GM12878 (cell line): ENCODE measurements around the gene AKT1. TPM values are rescaled to one million over a fixed set of nuclear protein-coding genes. Genes with fewer than 3 reads are reported as not detected.

ENCODE experiments used
- ATAC-seq: fragments of 200-7000 bp; cut with Tn5 transposase; 3 replicates; pipeline ENCODE4 v1.9.1; 2020; ENCODE audit warnings: mild to moderate bottlenecking, moderate library complexity
- BruUV-seq: library from RNA; stranded (reverse); fragments of 400-500 nt; replicated peaks from 2 replicates; lab custom pipeline; 2021; lab: Mats Ljungman, UMichigan
- CTCF ChIA-PET: fragments of 300-600 bp; sonication (Branson Sonifier 250); formaldehyde crosslinking; extraction: SDS; loops from one replicate; lab custom pipeline; 2021; ENCODE audit warnings: inconsistent platforms; lab: Yijun Ruan, JAX
- POLR2A ChIA-PET: fragments of 350-600 bp; formaldehyde crosslinking; extraction: SDS; loops from one replicate; lab custom pipeline; 2021; ENCODE audit warnings: inconsistent platforms; lab: Charles Lee
- RAD21 ChIA-PET: fragments of 300-600 bp; sonication (Branson Sonifier 250); formaldehyde crosslinking; loops from one replicate; lab custom pipeline; 2023; ENCODE audit warnings: antibody characterized with exemption; ENCODE audit not compliant: unreplicated experiment; lab: Charles Lee
- SMC1A ChIA-PET: fragments of 300-600 bp; sonication (Branson Sonifier 250); formaldehyde crosslinking; loops from one replicate; lab custom pipeline; 2023; ENCODE audit not compliant: unreplicated experiment, uncharacterized antibody; lab: Charles Lee
- DNase-seq: peaks from one replicate; pipeline ENCODE4 v3.0.0-alpha.2; 2011; ENCODE audit warnings: low read depth, low spot score
- FAIRE-seq: peaks from 3 replicates; lab custom pipeline; 2011; peaks lifted over from hg19 to GRCh38; lab: Jason Lieb, UNC
- H2AFZ ChIP-seq: 2 replicates; pipeline ENCODE4 v1.6.0; 2011; ENCODE audit warnings: low read depth, low read length, control low read depth; ENCODE audit not compliant: control insufficient read depth
- H3K27ac ChIP-seq: 2 replicates; pipeline ENCODE4 v1.5.1; 2011; ENCODE audit warnings: control low read depth; ENCODE audit not compliant: control insufficient read depth, insufficient read depth
- H3K27me3 ChIP-seq, 2 experiments: replicated peaks in 1 of 2; 2 replicates each; pipeline versions ENCODE4 v1.6.0 to v1.6.1; 2011; ENCODE audit warnings: low read length in 1 of 2; ENCODE audit not compliant: control insufficient read depth in 2 of 2, insufficient read depth in 2 of 2
- H3K36me3 ChIP-seq, 2 experiments: 2 replicates each; pipeline ENCODE4 v1.5.1; 2011; ENCODE audit warnings: low read length in 1 of 2; ENCODE audit not compliant: control insufficient read depth in 2 of 2, insufficient read depth in 2 of 2
- H3K4me1 ChIP-seq: 2 replicates; pipeline ENCODE4 v1.6.1; 2011; ENCODE audit warnings: mild to moderate bottlenecking, low read length, moderate library complexity, mixed read lengths; ENCODE audit not compliant: control insufficient read depth, insufficient read depth
- H3K4me2 ChIP-seq: 2 replicates; pipeline ENCODE4 v1.6.0; 2011; ENCODE audit warnings: control low read depth; ENCODE audit not compliant: control insufficient read depth, insufficient read depth
- H3K4me3 ChIP-seq: fragments of 200-600 bp; sonication (generic); 2 replicates; pipeline ENCODE4 v1.5.1; 2016
- H3K79me2 ChIP-seq: 2 replicates; pipeline ENCODE4 v1.6.0; 2011; ENCODE audit warnings: low read length; ENCODE audit not compliant: control insufficient read depth, insufficient read depth
- H3K9ac ChIP-seq: 2 replicates; pipeline ENCODE4 v1.8.0; 2011; ENCODE audit warnings: low read length, control low read depth, mixed read lengths; ENCODE audit not compliant: control insufficient read depth, insufficient read depth
- H3K9me3 ChIP-seq: replicated peaks from 3 replicates; pipeline ENCODE4 v1.5.1; 2011; ENCODE audit warnings: mild to moderate bottlenecking, low read length; ENCODE audit not compliant: control insufficient read depth, insufficient read depth
- H4K20me1 ChIP-seq: 2 replicates; pipeline ENCODE4 v1.6.0; 2011; ENCODE audit not compliant: control insufficient read depth, insufficient read depth
- HSF1 ChIP-seq: fragments of 150-350 bp; IDR thresholded peaks from 2 replicates; pipeline ENCODE4 v1.6.1; 2014; ENCODE audit warnings: mild to moderate bottlenecking, low read depth, low read length
- WGBS: methylation state at CpG from one replicate; pipeline ENCODE4 v1.1.6; 2016; ENCODE audit warnings: low lambda C conversion rate; ENCODE audit not compliant: insufficient replicate concordance, insufficient coverage; ENCODE audit errors: missing lambda C conversion rate; 5-methylcytosine and 5-hydroxymethylcytosine counted together
- in situ Hi-C: fragments of 300-500 bp; cut with MboI; formaldehyde crosslinking; loops from 9 replicates; pipeline ENCODE4 v1.14.3; 2018; ENCODE audit warnings: mixed read lengths
- intact Hi-C: fragments of 100-400 bp; cut with micrococcal nuclease; formaldehyde crosslinking; loops from one replicate; pipeline ENCODE4 v1.14.2; 2022; ENCODE audit not compliant: unreplicated experiment
- polyA plus RNA-seq, 11 experiments: library from polyadenylated mRNA; depleted of rRNA in 4 of 11; unstranded in 6 of 11; stranded (reverse) in 5 of 11; fragments of >200 nt; fragmentation: Nextera tagmentation in 4 of 11; fragmentation: Illumina TruSeq in 1 of 11; extraction: Ambion mirVana in 4 of 11; extraction: Trizol in 1 of 11; gene quantifications; 1 replicate in 1 of 11; 2 replicates in 10 of 11; pipeline versions ENCODE4 v1.2.1 to v1.2.3, GENCODE V29; 2011 to 2016; ENCODE audit warnings: inconsistent platforms in 2 of 11, missing spikeins in 2 of 11, low read depth in 1 of 11
- total RNA-seq, 4 experiments: library from RNA; depleted of rRNA in 3 of 4; stranded (reverse); fragments of >200 nt in 3 of 4; fragmentation: Illumina TruSeq in 1 of 4; extraction: Trizol in 1 of 4; gene quantifications; 2 replicates each; pipeline versions ENCODE4 v1.2.1 to v1.2.3, GENCODE V29; 2013 to 2021
- TF ChIP-seq, protein P1 (sequence below), 3 experiments: IDR thresholded peaks in 2 of 3; conservative IDR thresholded peaks in 1 of 3; 2 replicates each; pipeline ENCODE4 v1.5.1; 2011; ENCODE audit warnings: low read depth in 3 of 3, low read length in 3 of 3, mild to moderate bottlenecking in 3 of 3, control low read depth in 2 of 3, moderate library complexity in 2 of 3, inconsistent platforms in 1 of 3, mixed read lengths in 1 of 3; ENCODE audit not compliant: control insufficient read depth in 2 of 3, insufficient read depth in 1 of 3; ENCODE audit errors: extremely low read depth in 1 of 3

The AKT1 gene
- total and polyA plus RNA-seq, 10 of the 15 experiments (the other 5 are each of a cell fraction or from before 2014, with no cell fraction given) = 0.63 to 110 (median 58.9) TPM

DNA sequence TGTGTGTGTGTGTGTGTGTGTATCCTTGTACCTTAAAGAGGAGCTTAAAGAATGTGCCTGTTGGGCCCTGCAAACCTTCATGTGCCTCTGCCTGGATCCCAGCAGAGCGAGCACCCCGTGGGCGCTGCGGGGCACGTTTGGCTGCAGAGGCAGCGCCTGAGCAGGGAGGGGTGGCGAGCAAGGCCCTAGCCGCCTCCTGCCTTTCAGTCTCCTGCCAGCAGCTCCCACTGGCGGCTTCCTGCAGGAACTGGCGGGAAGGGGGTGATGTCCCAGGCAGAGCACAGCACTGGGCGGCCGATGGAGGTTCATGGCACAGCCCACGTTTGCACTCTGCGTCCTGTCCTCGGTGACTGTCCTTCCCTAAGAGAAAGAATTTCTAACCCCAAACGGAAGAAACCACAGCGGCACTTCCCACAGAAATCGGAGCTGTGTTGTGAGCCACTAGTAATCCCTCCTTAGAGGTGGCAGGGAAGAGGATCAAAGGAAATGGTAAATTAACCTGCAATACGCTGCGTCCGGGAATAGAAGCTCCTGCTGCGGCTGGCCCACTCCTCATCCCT, 25.2 kb upstream of the AKT1 start:
- peaks cover 6% of the 10 kb centered on the region for H3K79me2 ChIP-seq
- ATAC-seq = no peak
- no peaks in the 10 kb centered on the region for H3K36me3 ChIP-seq
- no peak overlapping the region for H3K4me2 ChIP-seq
- ChIA-PET SMC1A (no interaction called here), RAD21 (no interaction called here), POLR2A (no interaction called here)
- H3K27me3 ChIP-seq = no peaks in the 10 kb centered on the region
- FAIRE-seq = no peak
- intact Hi-C loops = no loop called here
- TF ChIP-seq, protein P1, sequence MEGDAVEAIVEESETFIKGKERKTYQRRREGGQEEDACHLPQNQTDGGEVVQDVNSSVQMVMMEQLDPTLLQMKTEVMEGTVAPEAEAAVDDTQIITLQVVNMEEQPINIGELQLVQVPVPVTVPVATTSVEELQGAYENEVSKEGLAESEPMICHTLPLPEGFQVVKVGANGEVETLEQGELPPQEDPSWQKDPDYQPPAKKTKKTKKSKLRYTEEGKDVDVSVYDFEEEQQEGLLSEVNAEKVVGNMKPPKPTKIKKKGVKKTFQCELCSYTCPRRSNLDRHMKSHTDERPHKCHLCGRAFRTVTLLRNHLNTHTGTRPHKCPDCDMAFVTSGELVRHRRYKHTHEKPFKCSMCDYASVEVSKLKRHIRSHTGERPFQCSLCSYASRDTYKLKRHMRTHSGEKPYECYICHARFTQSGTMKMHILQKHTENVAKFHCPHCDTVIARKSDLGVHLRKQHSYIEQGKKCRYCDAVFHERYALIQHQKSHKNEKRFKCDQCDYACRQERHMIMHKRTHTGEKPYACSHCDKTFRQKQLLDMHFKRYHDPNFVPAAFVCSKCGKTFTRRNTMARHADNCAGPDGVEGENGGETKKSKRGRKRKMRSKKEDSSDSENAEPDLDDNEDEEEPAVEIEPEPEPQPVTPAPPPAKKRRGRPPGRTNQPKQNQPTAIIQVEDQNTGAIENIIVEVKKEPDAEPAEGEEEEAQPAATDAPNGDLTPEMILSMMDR (IDR thresholded peaks at IDR 0.05 in 2 of 3, conservative IDR thresholded peaks at IDR 0.05 in 1 of 3; ENCODE audit: control insufficient read depth in 2 of 3, extremely low read depth in 1 of 3, insufficient read depth in 1 of 3, low read depth in 3 of 3, low read length in 3 of 3) = no peak
- no peak for TF ChIP-seq HSF1
- TF ChIP-seq, all 136 proteins: peak for 0
- Histone ChIP-seq H2AFZ (no peak overlapping the region), H4K20me1 (no peaks in the 10 kb centered on the region), H3K27ac (no peak overlapping the region), H3K9ac (no peak overlapping the region), H3K9me3 (no peaks in the 10 kb centered on the region; the same call in 2 of the 3 replicates), H3K4me1 (0 out of 2 replicates have a peak, but pooled peaks cover under 1% of the 10 kb centered on the region), H3K4me3 (no peak overlapping the region)
- in situ Hi-C loops = loop anchor here (5.0 kb wide), 1 partner anchor 53 kb away; no protein-coding TSS in a partner anchor
- DNase-seq = no peak
- CTCF ChIA-PET = interaction anchor here (1.9 kb wide), 1 partner anchor 52 kb away, joined by 7 read pairs; no protein-coding TSS in a partner anchor
- 90% methylated on average over 22 of the region's 22 CpGs for WGBS
- BruUV-seq = no TSS peak
